HG03432 (cell line): Measurements from ENCODE around the gene IFNL3.
"Not testable (repeated sequence)": the region's sequence is repeated elsewhere in the genome, so short reads cannot be mapped to it uniquely, and the experiment has no call there.

Experiments
- ATAC-seq: cut with Tn5 transposase; IDR thresholded peaks from one replicate; pipeline ENCODE4 v1.9.1; 2021; ENCODE audit warnings: mild to moderate bottlenecking, moderate library complexity; ENCODE audit not compliant: unreplicated experiment

IFNL3 gene

GRCh38 chr19:39218230-39219007 is 26.4 kb downstream of the IFNL3 start:
- no peak for ATAC-seq

DNA sequence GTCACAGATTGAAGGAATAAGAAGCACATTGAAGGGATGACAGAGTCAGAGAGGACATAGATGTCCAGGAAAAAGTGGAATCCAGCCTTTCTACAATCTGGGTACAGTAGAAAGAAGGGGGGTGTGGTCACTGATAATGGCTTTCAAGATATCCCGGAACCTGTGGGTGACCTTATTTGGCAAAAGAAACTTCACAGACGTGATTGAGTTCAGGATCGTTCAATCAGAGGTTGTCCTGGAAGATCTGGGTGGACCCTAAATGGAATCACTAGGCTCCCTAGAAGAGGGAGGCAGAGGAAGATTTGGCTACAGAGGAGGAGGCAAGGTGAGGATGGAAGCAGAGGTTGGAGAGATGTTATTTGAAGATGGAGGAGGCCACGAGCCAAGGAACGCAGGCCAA is 27.7 kb downstream of the IFNL3 start:
- no peak for ATAC-seq

GRCh38 chr19:39215323-39215722 is 29.5 kb downstream of the IFNL3 start:
- not testable (repeated sequence) for ATAC-seq

DNA sequence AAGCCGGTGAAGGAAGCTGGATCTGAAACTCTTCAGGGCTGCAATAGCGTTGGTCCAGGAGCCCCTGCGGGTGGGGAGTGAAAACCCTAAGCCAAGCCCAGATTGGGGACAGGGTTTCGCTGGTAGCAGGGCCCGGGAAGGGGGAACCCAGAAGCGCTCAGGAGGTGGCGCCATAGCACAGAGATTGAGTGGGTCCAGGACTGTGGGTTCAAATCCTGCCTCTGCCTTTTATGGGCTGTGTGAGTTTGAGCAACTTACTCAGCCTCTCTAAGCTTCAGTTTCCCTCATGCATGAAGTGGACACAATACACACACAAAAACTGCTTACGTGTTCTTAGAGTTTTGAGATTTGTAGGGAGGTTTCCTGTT is 32.4 kb downstream of the IFNL3 start:
- no peak for ATAC-seq

DNA sequence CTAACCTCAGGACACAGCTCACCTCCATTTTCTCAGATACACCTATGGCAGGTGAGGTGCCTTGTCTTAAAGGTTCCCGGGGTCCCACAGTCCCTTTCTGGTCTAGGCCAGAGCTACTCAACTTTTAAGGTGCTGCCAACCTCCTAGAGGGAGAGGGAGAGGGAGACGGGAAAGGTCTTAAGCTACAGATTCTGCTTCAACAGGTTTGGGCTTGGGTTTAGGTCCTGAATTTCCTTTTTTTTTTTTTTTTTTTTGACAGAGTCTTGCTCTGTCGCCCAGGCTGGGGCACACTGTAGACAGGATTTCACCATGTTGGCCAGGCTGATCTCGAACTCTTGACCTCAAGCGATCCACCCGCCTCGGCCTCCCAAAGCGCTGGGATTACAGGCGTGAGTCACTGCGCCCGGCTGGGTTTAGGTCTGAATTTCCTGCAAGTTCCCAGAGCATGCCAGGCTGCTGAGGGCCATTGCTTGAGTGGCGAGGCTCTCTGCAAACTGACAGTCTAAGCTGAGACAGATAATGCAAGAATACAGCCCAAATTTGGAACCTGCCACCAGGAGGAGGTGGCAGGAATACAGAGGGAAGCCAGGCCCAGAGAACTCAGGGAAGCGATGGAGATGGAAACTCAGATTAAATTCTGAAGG is 33.0 kb downstream of the IFNL3 start:
- no peak for ATAC-seq

GRCh38 chr19:39209196-39209595 is 35.6 kb downstream of the IFNL3 start:
- ATAC-seq: no peak

GRCh38 chr19:39208175-39208795 is 36.5 kb downstream of the IFNL3 start:
- ATAC-seq: no peak

DNA sequence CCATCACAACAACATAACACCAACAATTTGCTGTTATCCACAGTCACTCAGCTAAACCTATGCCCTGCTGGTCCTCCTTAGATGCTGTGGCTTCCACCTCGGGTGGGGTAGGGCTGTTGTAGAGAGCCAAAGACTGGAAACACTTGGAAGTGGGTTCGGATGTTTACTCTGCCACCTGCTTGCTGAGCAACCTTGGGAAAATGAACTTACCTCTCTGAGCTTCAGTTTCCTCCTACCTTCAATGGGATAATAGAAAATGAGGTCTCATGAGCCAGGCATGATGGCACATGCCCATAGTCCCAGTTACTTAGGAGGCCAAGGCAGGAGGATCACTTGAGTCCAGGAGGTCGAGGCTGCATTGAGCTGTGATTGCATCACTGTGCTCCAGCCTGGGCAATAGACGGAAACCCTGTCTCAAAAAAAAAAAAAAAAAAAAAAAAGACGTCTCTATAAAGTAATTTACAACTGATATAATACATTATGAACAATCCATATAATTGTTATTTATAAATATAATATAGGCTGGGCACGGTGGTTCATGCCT is 37.4 kb downstream of the IFNL3 start:
- ATAC-seq: no peak

DNA sequence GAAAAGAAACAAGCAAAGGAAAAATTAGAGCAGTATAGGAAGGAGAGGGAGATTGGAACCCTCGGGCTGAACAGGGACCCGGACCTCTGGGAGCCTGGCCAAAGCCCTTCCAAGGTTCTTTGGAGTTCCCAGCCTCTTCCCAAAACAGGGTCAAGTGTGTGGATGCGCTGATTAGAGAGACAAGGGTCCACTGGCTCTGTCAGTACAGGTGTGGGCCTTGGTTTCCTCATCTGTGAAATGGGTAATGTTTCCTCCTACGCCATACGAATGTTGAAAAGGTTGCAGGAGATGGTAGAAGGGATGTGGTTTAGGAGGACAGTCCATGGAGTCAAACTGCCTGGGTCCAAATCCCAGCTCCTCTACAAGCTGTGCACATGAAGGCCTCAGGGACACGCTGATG is 38.7 kb downstream of the IFNL3 start:
- no peak for ATAC-seq

DNA sequence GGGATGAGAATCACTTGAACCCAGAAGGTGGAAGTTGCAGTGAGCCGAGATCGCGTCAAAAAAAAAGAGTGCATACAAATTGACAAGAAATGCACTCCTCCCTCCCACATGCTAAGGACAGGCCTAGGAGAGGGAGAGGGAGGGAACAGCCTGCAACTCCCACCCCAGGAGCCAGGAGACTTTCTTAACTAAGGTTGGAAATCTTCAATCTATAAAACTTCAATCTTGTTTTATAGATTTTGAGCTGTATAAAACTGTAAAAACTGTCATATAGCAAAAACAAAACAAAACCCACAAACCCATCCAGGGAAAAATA is 39.4 kb downstream of the IFNL3 start:
- ATAC-seq: no peak

- no peak for ATAC-seq
Measured at GRCh38 chr19:39203372-39204341, 41.1 kb downstream of the IFNL3 start, which contains the start of gene SYCN. SYCN (minus strand) TSS chr19:39204263; CDS start chr19:39204254, 9 bp downstream.

- ATAC-seq: no peak
Measured at GRCh38 chr19:39202998-39203355, 41.8 kb downstream of the IFNL3 start.

- ATAC-seq: no peak
Measured at GRCh38 chr19:39200803-39201115, 44.0 kb downstream of the IFNL3 start.

DNA sequence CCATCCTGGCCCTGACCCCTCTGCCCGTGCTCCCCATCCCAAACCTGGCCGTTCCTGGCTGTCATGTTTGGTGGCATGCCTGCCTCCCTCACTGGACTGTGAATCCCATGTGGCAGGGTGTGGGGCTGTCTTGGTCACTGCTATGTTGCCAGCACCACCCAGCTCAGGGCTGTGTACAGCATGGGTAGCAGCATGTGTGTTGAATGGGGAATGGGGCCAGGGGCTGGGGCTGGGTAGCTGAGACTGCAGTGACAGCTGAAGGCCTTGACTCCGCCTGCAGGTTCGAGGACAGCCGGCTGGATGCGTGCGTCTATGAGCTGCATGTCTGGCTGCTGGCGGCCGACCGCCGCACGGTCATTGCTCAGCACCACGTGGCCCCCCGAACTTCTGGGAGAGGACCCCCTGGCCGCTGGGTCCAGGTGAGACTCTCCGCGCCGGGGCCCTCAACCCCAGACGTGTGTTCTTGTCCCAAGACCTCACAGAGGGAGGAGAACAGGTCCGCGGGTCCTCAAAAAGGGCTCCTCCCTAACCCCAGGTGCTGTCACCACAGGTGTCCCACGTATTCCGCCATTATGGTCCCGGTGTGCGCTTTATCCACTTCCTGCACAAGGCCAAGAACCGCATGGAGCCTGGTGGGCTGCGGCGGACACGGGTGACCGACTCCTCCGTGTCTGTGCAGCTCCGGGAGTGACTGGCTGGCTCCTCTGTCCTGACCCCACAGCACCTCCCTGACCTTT is 44.6 kb downstream of the IFNL3 start:
- ATAC-seq: no peak

DNA sequence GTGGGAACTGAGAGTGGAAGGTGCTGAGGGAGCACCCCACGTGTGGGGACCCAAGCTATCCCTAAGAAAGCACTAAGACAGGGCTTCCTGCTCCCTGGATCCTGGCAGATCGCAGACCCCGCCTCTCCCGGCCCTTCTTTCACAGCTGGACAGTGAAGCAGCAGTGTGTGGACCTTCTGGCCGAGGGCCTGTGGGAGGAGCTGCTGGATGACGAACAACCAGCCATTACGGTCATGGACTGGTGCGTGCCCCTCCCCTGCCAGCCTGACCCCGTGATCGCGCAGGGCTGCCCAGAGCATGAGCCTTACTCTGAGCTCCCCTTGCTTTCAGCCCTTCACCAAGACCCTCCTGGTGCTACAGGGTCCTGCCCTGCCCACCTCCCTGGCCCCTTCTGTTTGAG is 45.8 kb downstream of the IFNL3 start:
- no peak for ATAC-seq

DNA sequence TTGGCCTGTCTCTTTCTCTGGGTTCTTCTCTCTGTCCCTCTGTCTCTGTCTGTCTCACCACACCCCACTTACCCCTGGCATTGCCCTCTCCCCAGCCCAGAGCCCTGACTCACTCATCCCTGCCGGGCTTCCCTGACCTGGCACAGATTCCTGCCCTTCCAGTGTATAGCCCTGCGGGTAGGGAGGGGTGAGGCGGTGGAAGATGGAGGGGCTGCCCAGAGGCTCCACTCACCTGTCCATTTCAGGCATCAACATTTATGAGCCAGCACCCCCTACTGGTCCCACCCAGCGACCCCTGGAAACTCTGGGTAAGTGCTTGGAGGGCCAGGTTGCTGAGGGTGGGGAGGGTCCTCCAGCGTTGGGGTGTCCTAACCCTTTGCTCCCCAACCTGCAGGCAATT is 47.0 kb downstream of the IFNL3 start:
- no peak for ATAC-seq

- ATAC-seq: no peak
Measured at GRCh38 chr19:39196860-39197562, 47.8 kb downstream of the IFNL3 start, which contains the start of gene NCCRP1. NCCRP1 (plus strand) TSS chr19:39196964; CDS start chr19:39196983, 19 bp downstream.

DNA sequence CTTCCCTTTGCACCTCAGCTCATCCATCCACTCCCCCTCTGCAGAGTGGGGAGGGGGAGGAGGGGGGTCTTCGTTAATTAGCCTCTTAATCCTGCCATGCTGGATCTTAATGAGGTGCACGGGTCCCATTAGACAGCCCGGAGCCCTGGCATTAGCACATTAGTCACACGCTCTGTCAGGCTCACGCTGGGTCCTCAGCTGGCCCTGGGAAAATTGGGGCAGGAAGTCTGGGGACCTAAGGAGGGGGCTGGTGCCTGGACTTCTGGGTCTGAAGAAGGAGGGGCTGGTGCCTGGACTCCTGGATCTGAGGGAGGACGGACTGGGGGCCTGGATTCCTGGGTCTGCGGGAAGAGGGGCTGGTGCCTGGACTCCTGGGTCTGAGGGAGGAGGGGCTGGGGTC is 48.5 kb downstream of the IFNL3 start:
- no peak for ATAC-seq

- no peak for ATAC-seq
Measured at GRCh38 chr19:39195755-39196154, 49.1 kb downstream of the IFNL3 start.
